ENCODE results near the gene HIVEP3.

Gene HIVEP3

GRCh38 chr1:41611932-41612450, 306.7 kb downstream of the HIVEP3 start:
- no peak for DNase-seq (ENCODE audit: low spot score)

DNA sequence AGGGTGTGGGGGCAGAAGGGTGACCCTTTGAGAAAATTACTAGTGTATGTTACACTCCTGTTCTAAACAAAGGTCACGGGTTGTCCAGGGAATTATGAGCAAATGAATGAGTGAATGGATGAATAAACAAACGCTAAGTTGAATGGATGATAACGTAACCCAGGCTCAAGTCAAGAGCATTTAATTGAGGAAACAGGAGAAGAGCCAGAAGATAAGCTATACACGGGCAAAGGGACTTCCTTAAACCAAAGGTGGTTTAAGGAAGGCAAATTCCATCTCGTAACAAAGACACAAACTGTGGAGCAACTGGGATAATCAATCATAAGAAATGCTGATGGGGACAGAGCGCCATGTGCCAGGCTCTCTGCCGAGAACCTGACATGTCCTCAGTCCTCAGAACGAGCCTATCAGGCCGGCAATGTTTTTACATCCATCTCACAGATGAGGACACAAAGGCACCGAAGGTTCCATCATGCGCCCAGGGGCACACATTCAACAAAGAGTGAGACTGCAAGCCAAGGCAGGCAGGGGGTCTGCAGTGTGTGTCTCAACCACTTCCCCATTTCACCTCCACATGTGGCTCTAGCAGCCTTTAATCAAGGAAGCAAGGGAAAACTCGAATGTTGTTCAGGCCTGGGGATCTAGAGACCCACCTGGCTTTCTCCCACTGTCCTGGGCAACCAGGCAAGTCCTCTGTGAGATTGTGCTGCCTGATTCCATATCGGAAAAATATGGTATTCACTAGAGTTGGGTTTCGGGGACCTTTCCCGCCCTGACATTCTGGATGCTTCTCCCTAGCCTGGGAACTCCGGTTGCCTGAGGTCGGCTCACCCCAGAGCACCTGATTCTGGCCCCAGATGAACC, 307.4 kb downstream of the HIVEP3 start:
- DNase-seq (ENCODE audit: low spot score) = no peak

DNA sequence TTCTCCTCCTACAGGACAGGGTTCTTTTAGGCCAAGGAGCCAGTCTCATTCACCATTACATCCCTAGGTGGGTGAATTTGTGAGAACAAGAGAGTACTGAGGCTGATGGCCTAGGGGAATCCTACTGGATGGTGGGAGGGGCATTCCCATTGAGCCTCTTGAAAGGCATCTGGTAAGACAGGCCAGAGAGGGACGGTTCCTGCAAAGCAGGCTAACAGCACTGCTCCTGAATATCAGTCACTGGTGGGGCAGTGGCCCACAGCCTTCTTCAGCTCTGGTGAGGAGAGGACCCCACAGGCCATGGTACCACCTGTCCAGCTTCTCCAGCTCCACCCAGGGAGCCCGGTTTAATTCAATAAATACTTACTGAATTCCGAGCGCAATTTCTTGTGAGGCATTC, 308.4 kb downstream of the HIVEP3 start:
- no peak for DNase-seq (ENCODE audit: low spot score)

GRCh38 chr1:41609166-41609883, 309.4 kb downstream of the HIVEP3 start:
- no peak for DNase-seq (ENCODE audit: low spot score)

DNA sequence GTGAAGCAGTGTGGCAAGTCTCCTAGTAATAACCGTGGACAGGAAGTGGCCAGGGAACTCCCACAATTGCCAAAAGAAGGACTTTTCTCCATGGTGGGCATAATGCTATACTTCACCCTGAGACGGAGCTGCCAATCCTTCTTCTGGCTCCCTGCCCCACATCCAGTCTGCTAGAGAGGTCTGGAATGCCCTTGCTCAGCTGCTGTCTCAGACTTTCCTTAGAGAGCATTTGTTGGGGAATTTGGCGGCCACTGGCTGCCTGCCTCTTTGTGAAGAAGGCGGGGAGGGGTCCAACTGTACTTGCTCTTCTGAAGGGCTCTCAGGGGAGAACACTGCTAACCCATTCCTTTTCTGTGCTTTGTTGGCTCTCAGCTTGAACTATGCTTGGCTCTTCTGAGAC, 310.5 kb downstream of the HIVEP3 start:
- no peak for DNase-seq (ENCODE audit: low spot score)

GRCh38 chr1:41607808-41608207, 310.9 kb downstream of the HIVEP3 start:
- DNase-seq (ENCODE audit: low spot score) = no peak

DNA sequence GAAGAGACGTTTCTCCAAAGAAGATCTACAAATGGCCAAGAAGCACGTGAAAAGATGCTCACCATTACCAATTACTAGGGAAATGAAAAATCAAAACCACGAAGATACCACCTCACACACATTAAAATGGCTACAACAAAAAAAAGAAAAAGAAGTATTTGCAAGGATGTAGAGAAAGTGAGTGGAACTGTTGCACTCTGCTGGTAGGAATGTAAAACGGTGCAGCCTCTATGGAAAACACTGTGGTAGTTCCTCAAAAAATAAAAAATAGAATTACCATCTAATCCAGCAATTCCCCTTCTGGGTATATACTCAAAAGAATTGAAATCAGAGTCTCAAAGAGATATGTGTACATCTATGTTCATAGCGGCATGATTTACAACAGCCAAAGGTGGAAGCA, 318.8 kb downstream of the HIVEP3 start:
- DNase-seq (ENCODE audit: low spot score) = no peak

GRCh38 chr1:41598325-41598724, 320.4 kb downstream of the HIVEP3 start:
- no peak for DNase-seq (ENCODE audit: low spot score)

- DNase-seq (ENCODE audit: low spot score) = no peak
Measured at GRCh38 chr1:41592451-41593125, 326.1 kb downstream of the HIVEP3 start.

DNA sequence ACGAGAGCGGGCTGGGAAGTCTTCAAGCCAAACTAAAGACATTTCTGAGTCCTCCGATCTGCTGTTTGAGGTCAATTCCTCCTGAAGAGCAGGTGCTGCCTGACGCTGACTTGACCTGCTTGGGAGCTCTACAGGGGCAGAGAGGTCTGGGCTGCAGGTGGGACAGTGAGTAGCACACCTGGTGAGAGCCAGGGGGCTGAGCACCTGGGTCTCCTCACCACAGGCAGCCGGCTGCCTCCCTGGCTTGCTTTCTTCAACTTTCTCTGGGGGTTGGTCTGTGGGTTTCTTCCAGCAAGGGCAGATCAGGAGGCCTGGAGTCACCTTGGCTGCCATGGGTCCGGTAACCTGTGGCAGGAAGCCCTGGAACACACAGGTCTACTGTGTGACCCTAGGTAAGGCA, 326.8 kb downstream of the HIVEP3 start:
- DNase-seq (ENCODE audit: low spot score) = no peak

DNA sequence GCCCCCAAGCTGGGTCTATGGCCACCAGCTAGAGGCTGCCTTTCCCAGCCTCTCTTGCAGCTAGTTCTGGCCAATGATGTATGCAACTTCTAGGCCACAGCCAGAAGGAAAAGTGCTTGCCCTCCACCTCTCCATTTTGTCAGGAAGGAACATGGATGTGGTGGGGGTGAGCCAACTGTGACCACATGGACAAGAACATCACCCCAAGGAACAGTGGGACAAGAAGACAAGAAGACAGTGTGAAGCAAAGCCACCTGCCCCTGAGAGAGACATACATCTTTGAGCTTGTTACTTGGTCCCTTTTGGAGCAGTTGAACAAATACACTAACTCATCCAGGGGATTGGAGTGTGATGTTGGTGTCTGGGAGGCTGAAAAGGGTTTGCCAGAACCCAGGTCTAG, 328.4 kb downstream of the HIVEP3 start:
- no peak for DNase-seq (ENCODE audit: low spot score)

- DNase-seq (ENCODE audit: low spot score) = no peak
Measured at GRCh38 chr1:41589395-41589794, 329.3 kb downstream of the HIVEP3 start.

DNA sequence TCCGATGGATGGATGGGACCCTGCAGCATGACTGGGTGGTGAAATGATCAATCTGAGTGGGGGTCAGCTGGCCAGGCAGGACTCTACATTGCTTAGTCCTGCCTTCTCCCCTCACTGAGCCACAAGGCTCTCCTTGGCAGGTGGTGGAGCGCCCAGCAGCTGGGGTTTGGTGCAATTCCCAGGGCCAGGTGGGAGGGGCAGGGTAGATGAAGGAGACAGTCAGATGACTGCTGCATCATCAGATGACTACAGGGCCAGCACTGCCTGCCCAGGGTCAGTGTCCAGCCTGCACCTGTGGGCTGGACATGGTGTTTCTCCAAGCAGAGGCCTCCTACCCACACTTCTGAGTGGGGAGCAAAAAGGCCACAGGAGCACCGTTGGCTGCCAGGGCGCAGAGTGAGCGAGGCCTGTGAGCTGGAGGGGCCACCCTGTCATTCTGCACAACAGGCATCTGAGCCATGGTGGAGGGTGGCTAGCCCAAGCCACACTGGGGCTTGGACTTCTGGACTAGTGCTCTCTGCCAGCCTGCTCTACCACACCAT, 330.3 kb downstream of the HIVEP3 start:
- DNase-seq (ENCODE audit: low spot score) = no peak

DNA sequence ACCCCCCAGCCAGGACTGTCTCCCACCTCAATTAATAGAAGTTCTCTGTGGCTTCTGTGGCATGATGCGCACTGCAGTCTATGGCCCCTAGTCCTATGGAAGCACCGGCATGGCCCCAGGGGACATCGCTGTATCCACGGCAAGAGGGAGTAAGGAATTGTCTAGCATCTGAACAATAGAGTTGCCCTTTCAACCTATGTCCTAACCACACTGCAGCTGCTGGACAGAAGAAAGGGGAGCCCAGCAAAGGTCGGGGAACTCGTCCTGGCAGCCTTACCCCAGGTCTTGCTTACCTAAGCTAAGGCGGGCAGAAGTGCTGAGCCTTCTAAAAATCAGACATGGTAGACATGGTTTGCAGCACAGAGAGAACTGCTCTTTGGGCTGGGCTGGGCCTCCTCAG, 330.9 kb downstream of the HIVEP3 start:
- DNase-seq (ENCODE audit: low spot score) = no peak

GRCh38 chr1:41586230-41586629, 332.5 kb downstream of the HIVEP3 start:
- no peak for DNase-seq (ENCODE audit: low spot score)

- DNase-seq (ENCODE audit: low spot score) = no peak
Measured at GRCh38 chr1:41583658-41584547, 334.8 kb downstream of the HIVEP3 start.

DNA sequence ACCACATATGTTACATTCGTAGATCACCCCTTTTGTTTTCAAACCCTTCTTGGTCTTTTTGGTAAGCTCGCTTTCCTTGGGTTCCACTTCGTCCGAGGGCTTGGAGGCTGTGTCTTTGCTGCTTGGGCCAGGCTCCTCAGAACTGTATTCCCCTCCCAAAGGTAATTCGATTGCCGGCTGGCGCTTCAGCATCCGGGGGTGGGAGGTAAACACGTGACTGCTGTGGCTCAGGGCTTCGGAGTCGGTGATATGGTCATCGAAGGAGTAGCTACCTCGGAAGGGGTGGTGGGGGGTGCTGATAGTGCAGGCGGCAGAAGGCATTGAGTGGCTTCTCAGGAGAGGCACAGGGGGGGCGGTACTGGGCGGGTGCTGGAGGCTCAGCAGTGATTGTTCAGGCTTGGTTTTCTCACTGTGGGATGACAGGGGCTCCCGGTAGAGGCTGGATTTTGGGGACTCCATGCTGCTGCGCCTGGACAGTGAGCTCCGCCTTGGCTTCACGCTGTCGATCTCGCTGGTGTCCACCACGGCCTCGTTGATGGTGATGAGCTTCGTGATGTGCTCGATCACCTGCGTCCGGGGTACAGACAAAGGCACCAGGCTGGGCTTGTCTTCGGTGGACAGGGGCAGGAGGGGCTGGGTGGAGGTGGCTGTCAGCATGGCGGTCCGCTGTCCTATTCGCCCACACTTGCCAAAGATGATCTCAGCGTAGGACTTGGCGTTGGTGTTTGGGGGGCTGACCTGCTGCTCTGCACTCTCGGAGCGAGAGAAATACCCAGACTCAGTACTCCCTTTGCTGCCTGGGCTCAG, 335.7 kb downstream of the HIVEP3 start:
- DNase-seq (ENCODE audit: low spot score) = no peak

GRCh38 chr1:41582351-41582750, 336.4 kb downstream of the HIVEP3 start:
- no peak for DNase-seq (ENCODE audit: low spot score)

DNA sequence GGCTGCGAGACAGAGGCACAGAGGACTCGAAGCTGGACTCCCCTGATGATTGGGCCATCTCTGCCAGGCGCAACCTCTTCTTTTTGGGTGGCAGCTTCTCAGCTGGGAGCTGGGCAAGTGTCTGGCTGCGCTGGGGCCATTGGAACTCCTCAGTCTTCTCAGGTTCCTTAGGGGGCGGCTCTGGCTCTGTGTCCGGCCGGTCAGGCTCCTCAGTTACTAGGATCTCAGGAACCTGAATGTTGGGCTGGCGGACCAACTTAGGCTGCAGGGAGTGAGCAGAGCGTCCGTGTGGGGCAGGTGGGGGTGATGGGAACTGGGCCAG, 336.8 kb downstream of the HIVEP3 start:
- DNase-seq (ENCODE audit: low spot score) = no peak

DNA sequence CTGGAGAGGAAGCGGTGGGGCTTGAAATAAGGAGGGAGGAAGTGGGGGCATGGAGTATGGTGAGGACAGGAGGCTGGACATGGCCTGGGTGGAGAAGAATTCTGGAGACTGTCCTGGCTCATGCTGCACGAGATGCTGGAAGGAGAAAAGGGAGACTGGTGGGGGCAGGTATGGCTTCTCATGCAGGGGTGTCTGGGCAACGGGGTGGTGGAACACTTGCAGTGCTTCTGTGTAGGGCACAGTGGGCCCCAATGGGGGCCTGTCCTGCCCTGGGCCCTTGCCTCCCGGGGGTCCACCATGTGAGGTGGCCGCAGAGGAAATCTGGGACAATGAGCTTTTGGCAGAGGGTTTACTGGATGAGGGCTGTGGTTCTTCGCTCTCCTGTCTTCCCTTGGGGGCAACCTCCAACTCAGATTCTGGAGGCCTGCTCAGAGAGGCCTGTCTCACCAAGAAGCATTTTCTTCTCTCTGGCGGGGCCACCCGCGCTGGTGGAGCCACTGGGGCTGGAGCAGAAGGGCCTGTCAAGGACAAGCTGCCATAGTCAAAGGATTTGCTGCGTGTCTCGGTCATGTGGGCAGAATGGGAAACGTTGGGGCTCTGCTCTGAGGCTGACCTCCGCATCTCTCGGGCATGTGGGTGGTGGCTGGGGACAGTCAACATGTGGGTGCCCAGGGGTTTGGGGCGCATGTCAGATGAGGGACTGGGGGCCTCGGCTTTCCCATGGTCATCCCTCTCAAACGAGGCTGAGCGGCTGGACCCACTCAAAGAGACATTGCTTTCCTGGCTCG, 337.3 kb downstream of the HIVEP3 start:
- DNase-seq (ENCODE audit: low spot score) = no peak
